B cell (primary cell): ENCODE data around the gene LYZ.

Experiments used
- EZH2 ChIP-seq: IDR thresholded peaks from 2 replicates; pipeline ENCODE4 v1.6.1; 2012; ENCODE audit warnings: borderline replicate concordance, low read depth, mild to moderate bottlenecking, moderate library complexity, low read length; ENCODE audit not compliant: insufficient read depth, poor library complexity, severe bottlenecking
- TF ChIP-seq, protein P1 (sequence below): fragments of 200-600 bp; IDR thresholded peaks from one replicate; pipeline ENCODE4 v1.8.0; 2022; ENCODE audit warnings: antibody characterized with exemption, mild to moderate bottlenecking

DNA sequence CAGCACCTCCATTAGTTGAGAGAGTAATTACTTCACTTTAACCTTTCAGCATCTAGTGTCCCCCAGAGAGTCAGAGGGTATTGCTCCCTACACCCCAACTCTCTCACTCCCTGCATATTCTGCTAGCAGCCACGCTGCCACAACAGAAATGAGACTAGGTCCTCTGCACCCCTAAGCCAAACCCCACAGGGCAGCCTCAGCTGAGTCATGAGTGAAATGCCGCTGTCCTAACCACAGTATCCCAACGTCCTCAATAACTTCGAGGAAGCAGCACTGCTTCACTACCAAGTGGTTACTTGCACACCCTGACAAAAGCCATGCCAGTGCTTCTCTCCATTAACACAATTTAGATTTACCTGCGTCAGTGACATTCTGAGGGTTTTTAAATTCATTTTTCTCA lies 6.9 kb upstream of the LYZ start:
- TF ChIP-seq EZH2, result no peak
- TF ChIP-seq, protein P1, sequence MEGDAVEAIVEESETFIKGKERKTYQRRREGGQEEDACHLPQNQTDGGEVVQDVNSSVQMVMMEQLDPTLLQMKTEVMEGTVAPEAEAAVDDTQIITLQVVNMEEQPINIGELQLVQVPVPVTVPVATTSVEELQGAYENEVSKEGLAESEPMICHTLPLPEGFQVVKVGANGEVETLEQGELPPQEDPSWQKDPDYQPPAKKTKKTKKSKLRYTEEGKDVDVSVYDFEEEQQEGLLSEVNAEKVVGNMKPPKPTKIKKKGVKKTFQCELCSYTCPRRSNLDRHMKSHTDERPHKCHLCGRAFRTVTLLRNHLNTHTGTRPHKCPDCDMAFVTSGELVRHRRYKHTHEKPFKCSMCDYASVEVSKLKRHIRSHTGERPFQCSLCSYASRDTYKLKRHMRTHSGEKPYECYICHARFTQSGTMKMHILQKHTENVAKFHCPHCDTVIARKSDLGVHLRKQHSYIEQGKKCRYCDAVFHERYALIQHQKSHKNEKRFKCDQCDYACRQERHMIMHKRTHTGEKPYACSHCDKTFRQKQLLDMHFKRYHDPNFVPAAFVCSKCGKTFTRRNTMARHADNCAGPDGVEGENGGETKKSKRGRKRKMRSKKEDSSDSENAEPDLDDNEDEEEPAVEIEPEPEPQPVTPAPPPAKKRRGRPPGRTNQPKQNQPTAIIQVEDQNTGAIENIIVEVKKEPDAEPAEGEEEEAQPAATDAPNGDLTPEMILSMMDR, result no peak
